Measurements from ENCODE around the gene OR1E2.
"Not testable (repeated sequence)": the region's sequence is repeated elsewhere in the genome, so short reads cannot be mapped to it uniquely, and the experiment has no call there.

The OR1E2 gene

GRCh38 chr17:3398310-3398709 is 35.3 kb downstream of the OR1E2 start, which contains the start of gene OR1E1:
Gene OR1E1, minus strand, starts transcription at chr17:3398410. Its CDS starts 0 bp downstream, at chr17:3398410.
- TF ChIP-seq CTCF (IDR thresholded peaks at IDR 0.05; ENCODE audit: low read depth, low read length): no peak
- no peak within 1 kb of the TSS for H3K4me3 ChIP-seq (replicated peaks in 1 of 2; ENCODE audit: low read depth in 2 of 2, low read length in 2 of 2)
- DNase-seq (ENCODE audit: low read depth in 2 of 2): no peak

GRCh38 chr17:3397801-3398200 is 35.8 kb downstream of the OR1E2 start:
- not testable (repeated sequence) for DNase-seq (ENCODE audit: low read depth in 2 of 2)

GRCh38 chr17:3389791-3390190 is 43.9 kb downstream of the OR1E2 start:
- no peak for TF ChIP-seq CTCF (IDR thresholded peaks at IDR 0.05; ENCODE audit: low read depth, low read length)
- DNase-seq (ENCODE audit: low read depth in 2 of 2): no peak
- H3K4me3 ChIP-seq (replicated peaks in 1 of 2; ENCODE audit: low read depth in 2 of 2, low read length in 2 of 2): no peak overlapping the region

More at GRCh38 chr17:3397801-3398200, 35.8 kb downstream of the OR1E2 start:
- H3K4me3 ChIP-seq (replicated peaks in 1 of 2; ENCODE audit: low read depth in 2 of 2, low read length in 2 of 2): not testable (repeated sequence)

GRCh38 chr17:3385869-3386816 is 47.5 kb downstream of the OR1E2 start, which contains the start of gene OR3A2:
Gene OR3A2, minus strand, starts transcription at chr17:3386308.
- no peak within 1 kb of the TSS for H3K4me3 ChIP-seq (replicated peaks in 1 of 2; ENCODE audit: low read depth in 2 of 2, low read length in 2 of 2)

More at GRCh38 chr17:3385869-3386816, 47.5 kb downstream of the OR1E2 start, which contains the start of gene OR3A2:
- no peak for TF ChIP-seq CTCF (IDR thresholded peaks at IDR 0.05; ENCODE audit: low read depth, low read length)
- no peak for DNase-seq (ENCODE audit: low read depth in 2 of 2)

Data from cardiac fibroblast (primary cell).